ENCODE data around the gene TCAP.
"Not testable (repeated sequence)": the region's sequence is repeated elsewhere in the genome, so short reads cannot be mapped to it uniquely, and the experiment has no call there.

Gene TCAP

GRCh38 chr17:39702901-39703893, 38.0 kb downstream of the TCAP start:
- no peak for DNase-seq (ENCODE audit: low read depth in 2 of 3, low spot score in 1 of 3)

- DNase-seq (ENCODE audit: low read depth in 2 of 3, low spot score in 1 of 3) = no peak
Observed at GRCh38 chr17:39703913-39704312, 38.8 kb downstream of the TCAP start.

GRCh38 chr17:39704821-39705551, 39.8 kb downstream of the TCAP start:
- DNase-seq (ENCODE audit: low read depth in 2 of 3, low spot score in 1 of 3) = no peak

- no peak for DNase-seq (ENCODE audit: low read depth in 2 of 3, low spot score in 1 of 3)
Observed at GRCh38 chr17:39705786-39706348, 40.7 kb downstream of the TCAP start.

GRCh38 chr17:39706383-39706782, 41.2 kb downstream of the TCAP start:
- DNase-seq (ENCODE audit: low read depth in 2 of 3, low spot score in 1 of 3) = no peak

- DNase-seq (ENCODE audit: low read depth in 2 of 3, low spot score in 1 of 3) = no peak
Observed at GRCh38 chr17:39706921-39707337, 41.8 kb downstream of the TCAP start.

GRCh38 chr17:39709319-39709997, 44.3 kb downstream of the TCAP start:
- no peak for DNase-seq (ENCODE audit: low read depth in 2 of 3, low spot score in 1 of 3)

- no peak for DNase-seq (ENCODE audit: low read depth in 2 of 3, low spot score in 1 of 3)
Observed at GRCh38 chr17:39709998-39710964, 45.1 kb downstream of the TCAP start.

GRCh38 chr17:39711071-39711470, 45.9 kb downstream of the TCAP start:
- not testable (repeated sequence) for DNase-seq (ENCODE audit: low read depth in 2 of 3, low spot score in 1 of 3)

GRCh38 chr17:39711851-39712250, 46.7 kb downstream of the TCAP start:
- no peak for DNase-seq (ENCODE audit: low read depth in 2 of 3, low spot score in 1 of 3)

GRCh38 chr17:39714234-39714633, 49.1 kb downstream of the TCAP start:
- no peak for DNase-seq (ENCODE audit: low read depth in 2 of 3, low spot score in 1 of 3)

- no peak for DNase-seq (ENCODE audit: low read depth in 2 of 3, low spot score in 1 of 3)
Observed at GRCh38 chr17:39715375-39716072, 50.4 kb downstream of the TCAP start.

All from stimulated activated CD4-positive, alpha-beta T cell treated with anti-CD3 and anti-CD28 coated beads, Interleukin-12 subunit alpha, Interleukin-12 subunit beta, amount 100 ng/mL, for 48 hours (primary cell).